ENCODE measurements around the gene RCOR1.

- TF ChIP-seq POLR2A (IDR thresholded peaks at IDR 0.05) (no peak), EP300 (IDR thresholded peaks at IDR 0.05) (no peak)
- TF ChIP-seq, protein P1, sequence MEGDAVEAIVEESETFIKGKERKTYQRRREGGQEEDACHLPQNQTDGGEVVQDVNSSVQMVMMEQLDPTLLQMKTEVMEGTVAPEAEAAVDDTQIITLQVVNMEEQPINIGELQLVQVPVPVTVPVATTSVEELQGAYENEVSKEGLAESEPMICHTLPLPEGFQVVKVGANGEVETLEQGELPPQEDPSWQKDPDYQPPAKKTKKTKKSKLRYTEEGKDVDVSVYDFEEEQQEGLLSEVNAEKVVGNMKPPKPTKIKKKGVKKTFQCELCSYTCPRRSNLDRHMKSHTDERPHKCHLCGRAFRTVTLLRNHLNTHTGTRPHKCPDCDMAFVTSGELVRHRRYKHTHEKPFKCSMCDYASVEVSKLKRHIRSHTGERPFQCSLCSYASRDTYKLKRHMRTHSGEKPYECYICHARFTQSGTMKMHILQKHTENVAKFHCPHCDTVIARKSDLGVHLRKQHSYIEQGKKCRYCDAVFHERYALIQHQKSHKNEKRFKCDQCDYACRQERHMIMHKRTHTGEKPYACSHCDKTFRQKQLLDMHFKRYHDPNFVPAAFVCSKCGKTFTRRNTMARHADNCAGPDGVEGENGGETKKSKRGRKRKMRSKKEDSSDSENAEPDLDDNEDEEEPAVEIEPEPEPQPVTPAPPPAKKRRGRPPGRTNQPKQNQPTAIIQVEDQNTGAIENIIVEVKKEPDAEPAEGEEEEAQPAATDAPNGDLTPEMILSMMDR (IDR thresholded peaks at IDR 0.05), result no peak
These were observed 69.2 kb downstream of the RCOR1 start for GRCh38 chr14:102661614-102662013.

Measured in ovary (tissue), 3 donors.